CMK (cell line): ENCODE measurements around the gene PPCDC.

Experiments
- DNase-seq: peaks from one replicate; pipeline ENCODE4 v3.0.0-alpha.2; 2010; ENCODE audit warnings: low read depth

Gene PPCDC

GRCh38 chr15:75023181-75023871 lies at the start of gene PPCDC:
TSS of gene PPCDC (plus strand) at chr15:75023590. CDS start at chr15:75028319, 4,729 bp downstream.
- peak; percentile 97 for DNase-seq

GRCh38 chr15:74976159-74976558 lies 47.2 kb upstream of the PPCDC start:
- DNase-seq: no peak

GRCh38 chr15:74977599-74977998 lies 45.8 kb upstream of the PPCDC start:
- DNase-seq: no peak

- no peak for DNase-seq
These were observed 45.3 kb upstream of the PPCDC start for GRCh38 chr15:74978077-74978476.

- DNase-seq: no peak
These were observed 44.9 kb upstream of the PPCDC start for GRCh38 chr15:74978503-74978902.

GRCh38 chr15:74982183-74982582 lies 41.2 kb upstream of the PPCDC start:
- DNase-seq: no peak

- no peak for DNase-seq
These were observed 39.6 kb upstream of the PPCDC start for GRCh38 chr15:74983725-74984231.

- DNase-seq: peak; percentile 26
These were observed 35.2 kb upstream of the PPCDC start for GRCh38 chr15:74988007-74988800.

- no peak for DNase-seq
These were observed 33.9 kb upstream of the PPCDC start for GRCh38 chr15:74989527-74989926.

- DNase-seq: no peak
These were observed 30.8 kb upstream of the PPCDC start for GRCh38 chr15:74992619-74993018.

GRCh38 chr15:74994236-74994635 lies 29.2 kb upstream of the PPCDC start:
- no peak for DNase-seq

GRCh38 chr15:74994685-74995084 lies 28.7 kb upstream of the PPCDC start:
- no peak for DNase-seq

GRCh38 chr15:74995182-74995778 lies 28.1 kb upstream of the PPCDC start, which contains the start of gene SCAMP5:
TSS of gene SCAMP5 (plus strand) at chr15:74995563. CDS start at chr15:75011840, 16,277 bp downstream.
- peak; percentile 94 for DNase-seq

- no peak for DNase-seq
These were observed 27.3 kb upstream of the PPCDC start for GRCh38 chr15:74995779-74996765.

GRCh38 chr15:74997141-74997540 lies 26.2 kb upstream of the PPCDC start:
- no peak for DNase-seq

GRCh38 chr15:74997543-74997942 lies 25.8 kb upstream of the PPCDC start:
- DNase-seq: no peak

- DNase-seq: no peak
These were observed 22.1 kb upstream of the PPCDC start for GRCh38 chr15:75001310-75001709.

GRCh38 chr15:75002398-75002797 lies 21.0 kb upstream of the PPCDC start:
- DNase-seq: no peak

- DNase-seq: no peak
These were observed 16.2 kb upstream of the PPCDC start for GRCh38 chr15:75007216-75007615.

- no peak for DNase-seq
These were observed 15.2 kb upstream of the PPCDC start for GRCh38 chr15:75008221-75008625.

- DNase-seq: no peak
These were observed 14.6 kb upstream of the PPCDC start for GRCh38 chr15:75008629-75009326.
